IPS-18a (cell line): ENCODE data around the gene C11orf97.
"Not testable (repeated sequence)": the region's sequence is repeated elsewhere in the genome, so short reads cannot be mapped to it uniquely, and the experiment has no call there.

Experiments used
- H3K27ac ChIP-seq: one replicate; pipeline ENCODE4 v1.5.1; 2013; ENCODE audit warnings: low read length
- H3K27me3 ChIP-seq: one replicate; pipeline ENCODE4 v1.6.1; 2013; ENCODE audit warnings: mild to moderate bottlenecking, low read length; ENCODE audit not compliant: control insufficient read depth, insufficient read depth
- H3K36me3 ChIP-seq: one replicate; pipeline ENCODE4 v1.6.1; 2013; ENCODE audit warnings: low read depth, low read length; ENCODE audit not compliant: control insufficient read depth
- H3K4me1 ChIP-seq: one replicate; pipeline ENCODE4 v1.6.1; 2013; ENCODE audit warnings: low read depth, low read length; ENCODE audit not compliant: control insufficient read depth
- H3K4me3 ChIP-seq: one replicate; pipeline ENCODE4 v1.5.1; 2013; ENCODE audit warnings: low read length
- H3K9ac ChIP-seq: one replicate; pipeline ENCODE4 v1.6.1; 2013; ENCODE audit warnings: mild to moderate bottlenecking, low read length, moderate library complexity
- H3K9me3 ChIP-seq: one replicate; pipeline ENCODE4 v1.6.1; 2013; ENCODE audit warnings: low read depth, low read length; ENCODE audit not compliant: control insufficient read depth

The C11orf97 gene

DNA sequence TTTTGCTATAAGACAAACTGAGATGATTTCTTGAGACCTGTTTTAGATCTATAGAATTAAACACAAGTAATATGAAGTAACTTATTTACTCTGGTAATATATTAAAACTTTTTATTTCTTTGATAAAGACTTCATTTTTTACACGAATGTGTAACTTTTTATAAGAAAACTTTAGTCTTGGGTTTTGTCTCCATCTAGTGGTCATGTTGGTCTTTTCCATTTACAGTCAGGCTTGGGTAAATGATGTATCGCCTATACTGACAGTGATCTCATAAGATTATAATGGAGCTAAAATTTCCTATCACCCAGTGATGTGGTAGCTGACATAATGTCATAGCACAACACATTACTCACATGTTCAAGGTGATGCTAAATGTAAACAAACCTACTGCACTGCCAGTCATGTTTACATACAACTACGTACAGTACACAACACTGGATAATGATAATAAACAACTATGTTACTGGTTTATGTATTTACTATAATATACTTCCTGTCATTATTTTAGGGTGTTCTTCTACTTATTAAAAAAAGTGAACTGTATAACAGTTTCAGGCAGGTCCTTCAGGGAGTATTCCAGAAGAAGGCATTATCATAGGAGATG is 7.5 kb upstream of the C11orf97 start:
- H3K27ac ChIP-seq, result no peak overlapping the region
- H3K4me3 ChIP-seq, result no peak overlapping the region
- no peaks in the 10 kb centered on the region for H3K9me3 ChIP-seq
- no peaks in the 10 kb centered on the region for H3K4me1 ChIP-seq
- H3K9ac ChIP-seq, result no peak overlapping the region
- H3K36me3 ChIP-seq, result peaks cover 3% of the 10 kb centered on the region
- no peaks in the 10 kb centered on the region for H3K27me3 ChIP-seq

DNA sequence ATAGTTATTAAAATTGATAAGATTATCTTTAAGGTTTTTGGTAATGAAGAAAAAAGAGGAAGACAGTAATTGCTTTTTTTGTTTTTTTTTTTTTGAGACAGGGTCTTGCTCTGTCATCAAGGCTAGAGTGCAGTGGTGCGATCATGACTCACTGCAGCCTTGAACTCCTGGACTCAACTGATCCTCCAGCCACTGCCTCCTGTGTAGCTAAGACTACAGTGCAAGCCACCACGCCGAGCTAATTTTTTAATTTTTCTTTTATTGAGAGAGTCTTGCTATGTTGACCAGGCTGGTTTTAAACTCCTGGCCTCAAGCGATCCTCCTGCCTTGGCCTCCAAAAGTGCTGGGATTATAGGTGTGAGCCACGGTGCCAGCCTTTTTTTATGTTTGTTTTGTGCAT is 5.7 kb upstream of the C11orf97 start:
- not testable (repeated sequence) for H3K36me3 ChIP-seq, H3K27me3 ChIP-seq, H3K9ac ChIP-seq, H3K4me3 ChIP-seq, H3K4me1 ChIP-seq, H3K27ac ChIP-seq, H3K9me3 ChIP-seq

DNA sequence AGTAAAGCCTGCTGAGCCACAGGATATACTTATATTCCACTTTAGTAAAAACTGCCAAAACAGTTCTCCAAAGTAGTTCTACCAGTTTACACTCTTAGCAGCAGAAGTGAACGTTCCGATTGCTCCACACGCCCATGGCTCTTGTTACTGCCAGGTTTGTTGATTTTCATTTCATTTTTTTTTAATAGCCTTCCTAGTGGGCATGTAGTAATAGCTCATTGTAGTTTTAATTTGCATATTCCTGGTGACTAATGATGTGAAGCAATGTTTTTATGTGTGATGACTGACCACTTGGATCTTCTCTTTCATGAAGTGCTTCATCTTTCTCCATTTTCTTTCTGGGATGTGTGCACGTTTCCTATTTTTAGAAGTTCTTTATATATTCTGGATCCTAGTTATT is 4.8 kb upstream of the C11orf97 start:
- Histone ChIP-seq H3K9ac (no peak overlapping the region), H3K9me3 (no peaks in the 10 kb centered on the region), H3K36me3 (no peaks in the 10 kb centered on the region), H3K27ac (no peak overlapping the region), H3K27me3 (peaks cover 9% of the 10 kb centered on the region), H3K4me3 (no peak overlapping the region), H3K4me1 (peaks cover 3% of the 10 kb centered on the region)

DNA sequence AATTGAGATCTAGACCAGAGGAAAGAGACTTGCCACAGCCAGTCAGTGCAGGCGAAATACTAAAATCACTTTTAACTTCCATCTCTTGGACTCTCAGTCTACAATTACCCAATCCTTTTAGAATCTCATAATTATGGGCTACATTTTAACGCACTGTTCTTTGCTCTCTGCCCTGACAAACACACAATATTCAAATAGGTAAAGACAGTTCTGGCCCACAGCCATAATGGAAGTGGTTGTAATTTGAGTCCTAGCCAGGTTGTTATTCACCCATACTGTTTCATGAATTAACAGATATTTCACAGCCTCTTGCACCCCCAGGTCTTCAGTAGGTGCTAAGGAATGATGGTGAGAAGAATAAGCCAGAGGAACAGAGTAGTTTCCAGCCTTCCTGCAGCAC is 830 bp downstream of the C11orf97 start:
- peaks cover 3% of the 10 kb centered on the region for H3K4me1 ChIP-seq
- H3K9me3 ChIP-seq, result no peaks in the 10 kb centered on the region
- H3K36me3 ChIP-seq, result no peaks in the 10 kb centered on the region
- H3K27ac ChIP-seq, result no peak overlapping the region
- H3K4me3 ChIP-seq, result no peak overlapping the region
- H3K9ac ChIP-seq, result no peak overlapping the region
- H3K27me3 ChIP-seq, result peaks cover 20% of the 10 kb centered on the region

DNA sequence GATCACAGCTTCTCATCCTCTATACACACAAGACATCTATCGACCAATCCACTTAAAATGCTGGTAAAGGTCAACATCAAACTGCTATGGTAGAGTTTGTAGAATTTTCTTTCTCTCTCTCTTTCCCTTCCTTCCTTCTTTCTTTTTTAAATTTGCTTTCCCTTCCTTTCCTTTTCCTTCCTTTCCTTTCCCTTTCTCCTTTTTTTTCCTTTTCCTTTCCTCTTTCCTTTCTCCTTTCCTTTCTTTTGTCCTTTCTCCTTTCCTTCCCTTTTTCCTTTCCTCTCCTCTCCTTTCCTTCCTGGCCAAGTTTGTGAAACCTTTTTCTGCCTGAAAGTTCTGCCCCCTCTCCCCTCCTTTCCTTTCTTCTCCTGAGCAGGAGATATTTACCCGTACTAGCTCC is 3.1 kb downstream of the C11orf97 start:
- H3K36me3 ChIP-seq, result no peaks in the 10 kb centered on the region
- peaks cover 3% of the 10 kb centered on the region for H3K4me1 ChIP-seq
- no peak overlapping the region for H3K27ac ChIP-seq
- peaks cover 20% of the 10 kb centered on the region for H3K27me3 ChIP-seq
- no peaks in the 10 kb centered on the region for H3K9me3 ChIP-seq
- H3K4me3 ChIP-seq, result no peak overlapping the region
- H3K9ac ChIP-seq, result no peak overlapping the region

DNA sequence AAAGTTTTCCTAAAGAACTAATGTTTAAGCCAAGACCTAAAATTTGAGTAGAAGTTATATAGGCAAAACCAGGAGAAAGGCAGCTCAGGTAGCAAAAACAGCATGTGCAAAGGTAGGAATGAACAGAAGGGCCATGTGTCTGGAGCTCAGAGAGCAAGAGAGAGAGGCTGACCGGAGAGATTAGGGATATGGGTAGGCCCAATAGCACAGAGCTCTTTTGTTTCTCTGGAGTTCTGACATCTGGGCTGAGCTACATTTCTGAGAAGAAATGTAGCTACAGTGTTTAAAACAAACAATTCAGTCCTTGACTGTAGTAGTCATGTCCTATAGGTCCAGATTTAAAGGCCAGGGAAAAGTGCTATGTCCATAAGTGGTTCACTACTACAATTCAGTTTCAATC is 4.5 kb downstream of the C11orf97 start:
- Histone ChIP-seq H3K27ac (no peak overlapping the region), H3K4me3 (no peak overlapping the region), H3K4me1 (peaks cover 3% of the 10 kb centered on the region), H3K9me3 (no peaks in the 10 kb centered on the region), H3K9ac (no peak overlapping the region), H3K36me3 (no peaks in the 10 kb centered on the region), H3K27me3 (peaks cover 17% of the 10 kb centered on the region)

DNA sequence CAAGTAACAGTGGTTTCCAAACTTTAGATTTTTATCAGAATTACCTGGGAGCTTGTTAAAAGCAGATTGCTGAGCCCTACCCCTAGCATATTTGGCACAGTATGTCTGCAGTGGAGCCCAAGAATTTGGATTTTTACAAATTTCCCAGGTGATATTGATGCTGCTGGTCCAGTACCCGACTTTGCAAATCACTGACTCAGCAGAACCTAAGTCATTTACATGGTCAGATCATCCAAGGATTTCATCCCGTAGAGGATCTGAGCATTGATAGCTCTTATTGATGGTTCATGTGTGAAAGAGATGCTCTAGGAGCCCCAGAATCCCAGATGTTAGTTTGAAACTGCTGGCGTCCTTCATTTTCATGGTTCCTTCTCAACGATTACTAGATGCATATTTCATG is 6.0 kb downstream of the C11orf97 start:
- H3K4me1 ChIP-seq, result no peaks in the 10 kb centered on the region
- H3K9ac ChIP-seq, result no peak overlapping the region
- H3K4me3 ChIP-seq, result no peak overlapping the region
- no peaks in the 10 kb centered on the region for H3K9me3 ChIP-seq
- H3K27ac ChIP-seq, result no peak overlapping the region
- peaks cover 3% of the 10 kb centered on the region for H3K27me3 ChIP-seq
- H3K36me3 ChIP-seq, result no peaks in the 10 kb centered on the region

DNA sequence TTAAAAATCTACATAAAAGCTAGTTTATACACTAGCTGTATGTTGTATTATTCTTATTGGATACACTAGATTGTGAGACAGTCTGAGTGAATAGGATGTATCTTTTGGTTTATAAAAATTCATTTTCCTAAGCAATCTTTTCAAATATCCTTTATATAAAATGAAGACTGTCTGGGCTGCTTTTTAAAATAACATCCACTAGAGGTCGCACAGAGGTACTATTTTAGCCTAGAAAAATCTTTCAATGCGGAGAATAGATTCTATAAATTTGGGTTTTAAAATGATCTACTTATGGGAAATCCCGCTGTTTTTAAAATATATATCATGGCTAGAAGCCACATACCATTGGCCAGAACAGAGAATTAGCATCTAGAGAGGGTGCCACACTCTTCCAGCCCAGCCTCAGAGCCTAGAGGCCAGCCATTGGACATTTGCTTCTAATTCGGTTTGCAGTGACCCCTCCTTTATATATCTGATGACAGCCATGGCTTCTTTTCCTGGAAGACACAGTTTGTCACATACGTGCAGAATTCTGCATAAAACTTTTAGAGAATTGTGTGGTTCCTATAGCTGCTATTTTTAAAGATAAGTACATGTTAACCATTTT is 7.3 kb downstream of the C11orf97 start:
- Histone ChIP-seq H3K36me3 (no peaks in the 10 kb centered on the region), H3K9me3 (no peaks in the 10 kb centered on the region), H3K27me3 (no peaks in the 10 kb centered on the region), H3K9ac (no peak overlapping the region), H3K4me1 (no peaks in the 10 kb centered on the region), H3K27ac (no peak overlapping the region), H3K4me3 (no peak overlapping the region)

DNA sequence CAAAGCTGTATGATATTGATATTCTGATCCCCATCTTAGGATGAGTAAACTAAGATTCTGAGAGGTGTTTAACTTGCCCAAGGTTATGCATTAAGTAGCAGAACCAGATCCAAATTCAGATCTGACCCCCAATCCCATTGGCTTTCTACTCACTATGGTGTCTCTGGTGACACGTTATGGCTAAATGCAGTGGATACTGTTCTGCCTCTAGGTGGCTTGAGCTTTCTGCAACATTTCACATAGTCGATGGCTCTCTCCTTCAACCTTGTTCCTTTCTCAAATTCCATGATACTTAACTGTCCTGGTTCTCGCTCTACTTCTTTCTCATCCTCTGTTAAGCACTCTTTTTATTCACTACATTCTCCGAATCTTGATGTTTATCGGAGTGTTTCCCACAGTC is 9.4 kb downstream of the C11orf97 start:
- H3K27me3 ChIP-seq, result no peaks in the 10 kb centered on the region
- no peak overlapping the region for H3K27ac ChIP-seq
- H3K9ac ChIP-seq, result no peak overlapping the region
- H3K36me3 ChIP-seq, result no peaks in the 10 kb centered on the region
- H3K9me3 ChIP-seq, result no peaks in the 10 kb centered on the region
- H3K4me1 ChIP-seq, result no peaks in the 10 kb centered on the region
- no peak overlapping the region for H3K4me3 ChIP-seq

DNA sequence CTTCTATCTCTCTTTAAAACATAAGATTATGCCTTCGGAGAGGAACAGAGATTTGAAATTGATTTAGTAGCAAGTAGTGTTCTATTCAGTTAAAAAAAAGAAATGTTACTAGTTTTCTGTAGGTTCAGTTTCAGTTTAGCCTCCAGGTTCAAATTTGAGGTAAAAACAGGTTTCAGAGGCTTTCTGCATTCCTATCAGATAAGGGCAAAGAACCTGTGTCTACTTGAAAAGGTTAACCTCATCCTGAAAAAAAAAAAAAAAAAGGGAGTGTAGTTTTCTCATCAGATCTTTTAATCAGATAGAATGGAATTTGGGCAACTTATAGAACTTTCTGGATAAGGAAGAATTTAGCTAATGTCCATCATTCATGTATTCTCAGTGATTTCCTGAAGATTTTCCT is 12.1 kb downstream of the C11orf97 start:
- H3K9ac ChIP-seq, result no peak overlapping the region
- H3K4me1 ChIP-seq, result no peaks in the 10 kb centered on the region
- H3K27me3 ChIP-seq, result no peaks in the 10 kb centered on the region
- H3K36me3 ChIP-seq, result no peaks in the 10 kb centered on the region
- no peaks in the 10 kb centered on the region for H3K9me3 ChIP-seq
- H3K27ac ChIP-seq, result no peak overlapping the region
- H3K4me3 ChIP-seq, result no peak overlapping the region

DNA sequence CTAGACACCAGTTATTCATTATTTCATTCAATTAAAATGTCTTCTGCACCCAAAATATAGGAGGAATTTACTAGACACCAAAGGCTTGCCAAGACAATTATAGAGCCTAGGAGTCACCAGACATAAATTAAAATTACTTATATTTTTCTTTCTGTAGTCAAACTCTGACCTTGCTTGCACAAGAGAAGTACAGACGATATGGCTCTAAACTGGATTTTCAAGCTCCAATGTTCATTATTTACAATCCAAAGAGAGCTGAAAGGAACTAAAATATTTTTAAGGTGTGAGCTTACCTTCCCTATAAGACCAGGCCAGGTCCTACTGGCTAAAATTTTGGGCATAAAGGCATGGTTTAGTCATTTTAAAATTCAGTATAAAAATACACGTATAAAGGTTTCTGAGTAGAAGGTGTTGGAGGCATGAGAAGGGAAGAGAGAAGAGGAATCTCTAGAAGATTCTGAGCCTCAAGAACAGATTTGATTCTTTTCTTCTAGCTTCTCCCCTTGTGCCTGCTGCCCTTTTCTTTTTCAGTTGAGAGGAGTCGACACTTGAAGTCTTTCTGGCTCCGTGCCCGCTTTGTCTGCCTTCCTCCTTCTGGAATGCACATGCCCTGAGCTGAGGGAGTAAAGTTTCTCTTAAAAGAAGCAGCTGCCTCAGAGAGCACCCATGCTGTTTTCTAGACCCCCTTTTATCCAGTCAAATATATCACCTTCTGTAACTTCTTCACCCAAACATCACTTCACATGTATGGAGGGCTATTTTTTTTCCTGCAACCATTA is 13.5 kb downstream of the C11orf97 start:
- Histone ChIP-seq H3K9me3 (no peaks in the 10 kb centered on the region), H3K27ac (no peak overlapping the region), H3K36me3 (no peaks in the 10 kb centered on the region), H3K27me3 (no peaks in the 10 kb centered on the region), H3K4me3 (no peak overlapping the region), H3K9ac (no peak overlapping the region), H3K4me1 (no peaks in the 10 kb centered on the region)
